ENCODE data around the gene TMEM208. TPM values are rescaled to one million over a fixed set of nuclear protein-coding genes. Genes with fewer than 3 reads are reported as not detected.

TMEM208 gene
- total and polyA plus RNA-seq, 2 of the 13 experiments (the other 11 are each of a cell fraction or from before 2014, with no cell fraction given) = 58.8 to 72.9 TPM

DNA sequence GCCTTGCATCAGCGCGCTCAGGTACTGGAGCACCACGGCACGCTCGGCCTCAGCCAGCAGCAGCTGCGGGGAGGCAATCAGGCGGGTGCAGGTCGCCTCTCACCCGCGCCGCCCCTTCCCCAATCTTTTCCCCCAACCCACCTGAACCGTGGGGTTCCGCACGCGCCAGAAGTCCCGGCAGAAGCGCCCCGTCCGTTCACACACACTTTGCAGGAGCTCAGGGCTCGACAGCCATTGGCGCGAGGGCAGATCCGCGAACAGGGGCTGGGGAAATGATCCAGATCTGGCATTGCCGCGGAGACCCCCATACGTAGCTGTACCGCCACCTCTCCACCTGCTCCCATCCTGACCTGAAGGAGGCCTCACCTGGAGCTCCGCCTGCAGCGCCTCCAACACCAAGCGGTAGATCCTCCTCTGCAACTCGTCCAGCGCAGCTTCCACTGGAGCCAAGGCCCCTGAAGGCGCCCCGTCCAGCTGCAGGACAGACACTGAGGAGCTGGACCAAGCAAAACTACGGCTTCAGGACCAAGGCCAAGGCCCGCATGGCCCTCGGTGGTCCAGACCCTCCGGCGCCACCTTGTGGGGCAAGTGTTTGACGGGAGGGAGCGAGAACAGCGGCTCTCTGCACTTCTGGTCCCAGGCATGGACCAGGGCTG is 41.8 kb upstream of the TMEM208 start (continued):
- TF ChIP-seq, protein P1, sequence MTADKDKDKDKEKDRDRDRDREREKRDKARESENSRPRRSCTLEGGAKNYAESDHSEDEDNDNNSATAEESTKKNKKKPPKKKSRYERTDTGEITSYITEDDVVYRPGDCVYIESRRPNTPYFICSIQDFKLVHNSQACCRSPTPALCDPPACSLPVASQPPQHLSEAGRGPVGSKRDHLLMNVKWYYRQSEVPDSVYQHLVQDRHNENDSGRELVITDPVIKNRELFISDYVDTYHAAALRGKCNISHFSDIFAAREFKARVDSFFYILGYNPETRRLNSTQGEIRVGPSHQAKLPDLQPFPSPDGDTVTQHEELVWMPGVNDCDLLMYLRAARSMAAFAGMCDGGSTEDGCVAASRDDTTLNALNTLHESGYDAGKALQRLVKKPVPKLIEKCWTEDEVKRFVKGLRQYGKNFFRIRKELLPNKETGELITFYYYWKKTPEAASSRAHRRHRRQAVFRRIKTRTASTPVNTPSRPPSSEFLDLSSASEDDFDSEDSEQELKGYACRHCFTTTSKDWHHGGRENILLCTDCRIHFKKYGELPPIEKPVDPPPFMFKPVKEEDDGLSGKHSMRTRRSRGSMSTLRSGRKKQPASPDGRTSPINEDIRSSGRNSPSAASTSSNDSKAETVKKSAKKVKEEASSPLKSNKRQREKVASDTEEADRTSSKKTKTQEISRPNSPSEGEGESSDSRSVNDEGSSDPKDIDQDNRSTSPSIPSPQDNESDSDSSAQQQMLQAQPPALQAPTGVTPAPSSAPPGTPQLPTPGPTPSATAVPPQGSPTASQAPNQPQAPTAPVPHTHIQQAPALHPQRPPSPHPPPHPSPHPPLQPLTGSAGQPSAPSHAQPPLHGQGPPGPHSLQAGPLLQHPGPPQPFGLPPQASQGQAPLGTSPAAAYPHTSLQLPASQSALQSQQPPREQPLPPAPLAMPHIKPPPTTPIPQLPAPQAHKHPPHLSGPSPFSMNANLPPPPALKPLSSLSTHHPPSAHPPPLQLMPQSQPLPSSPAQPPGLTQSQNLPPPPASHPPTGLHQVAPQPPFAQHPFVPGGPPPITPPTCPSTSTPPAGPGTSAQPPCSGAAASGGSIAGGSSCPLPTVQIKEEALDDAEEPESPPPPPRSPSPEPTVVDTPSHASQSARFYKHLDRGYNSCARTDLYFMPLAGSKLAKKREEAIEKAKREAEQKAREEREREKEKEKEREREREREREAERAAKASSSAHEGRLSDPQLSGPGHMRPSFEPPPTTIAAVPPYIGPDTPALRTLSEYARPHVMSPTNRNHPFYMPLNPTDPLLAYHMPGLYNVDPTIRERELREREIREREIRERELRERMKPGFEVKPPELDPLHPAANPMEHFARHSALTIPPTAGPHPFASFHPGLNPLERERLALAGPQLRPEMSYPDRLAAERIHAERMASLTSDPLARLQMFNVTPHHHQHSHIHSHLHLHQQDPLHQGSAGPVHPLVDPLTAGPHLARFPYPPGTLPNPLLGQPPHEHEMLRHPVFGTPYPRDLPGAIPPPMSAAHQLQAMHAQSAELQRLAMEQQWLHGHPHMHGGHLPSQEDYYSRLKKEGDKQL (CRISPR knock-in tag; IDR thresholded peaks at IDR 0.05; ENCODE audit: low read depth) = 0 out of 2 replicates have a peak, but pooled peaks have one; percentile 26
- TF ChIP-seq, protein P2, sequence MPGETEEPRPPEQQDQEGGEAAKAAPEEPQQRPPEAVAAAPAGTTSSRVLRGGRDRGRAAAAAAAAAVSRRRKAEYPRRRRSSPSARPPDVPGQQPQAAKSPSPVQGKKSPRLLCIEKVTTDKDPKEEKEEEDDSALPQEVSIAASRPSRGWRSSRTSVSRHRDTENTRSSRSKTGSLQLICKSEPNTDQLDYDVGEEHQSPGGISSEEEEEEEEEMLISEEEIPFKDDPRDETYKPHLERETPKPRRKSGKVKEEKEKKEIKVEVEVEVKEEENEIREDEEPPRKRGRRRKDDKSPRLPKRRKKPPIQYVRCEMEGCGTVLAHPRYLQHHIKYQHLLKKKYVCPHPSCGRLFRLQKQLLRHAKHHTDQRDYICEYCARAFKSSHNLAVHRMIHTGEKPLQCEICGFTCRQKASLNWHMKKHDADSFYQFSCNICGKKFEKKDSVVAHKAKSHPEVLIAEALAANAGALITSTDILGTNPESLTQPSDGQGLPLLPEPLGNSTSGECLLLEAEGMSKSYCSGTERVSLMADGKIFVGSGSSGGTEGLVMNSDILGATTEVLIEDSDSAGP (CRISPR knock-in tag; IDR thresholded peaks at IDR 0.05; ENCODE audit: borderline replicate concordance) = peak; percentile 87
- TF ChIP-seq, protein P3, sequence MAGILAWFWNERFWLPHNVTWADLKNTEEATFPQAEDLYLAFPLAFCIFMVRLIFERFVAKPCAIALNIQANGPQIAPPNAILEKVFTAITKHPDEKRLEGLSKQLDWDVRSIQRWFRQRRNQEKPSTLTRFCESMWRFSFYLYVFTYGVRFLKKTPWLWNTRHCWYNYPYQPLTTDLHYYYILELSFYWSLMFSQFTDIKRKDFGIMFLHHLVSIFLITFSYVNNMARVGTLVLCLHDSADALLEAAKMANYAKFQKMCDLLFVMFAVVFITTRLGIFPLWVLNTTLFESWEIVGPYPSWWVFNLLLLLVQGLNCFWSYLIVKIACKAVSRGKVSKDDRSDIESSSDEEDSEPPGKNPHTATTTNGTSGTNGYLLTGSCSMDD (CRISPR knock-in tag; IDR thresholded peaks at IDR 0.05) = peak; percentile 45; the same call in 1 of the 2 replicates
- TF ChIP-seq ZNF12 (CRISPR knock-in tag; IDR thresholded peaks at IDR 0.05) = peak; percentile 86
- TF ChIP-seq NR2F1 (CRISPR knock-in tag; IDR thresholded peaks at IDR 0.05) = 0 out of 4 replicates have a peak, but pooled peaks of 1 of the 2 experiments have one; percentile 64
- TF ChIP-seq ZNF614 (CRISPR knock-in tag; IDR thresholded peaks at IDR 0.05; ENCODE audit: borderline replicate concordance) = peak; percentile 99
- TF ChIP-seq, protein P4, sequence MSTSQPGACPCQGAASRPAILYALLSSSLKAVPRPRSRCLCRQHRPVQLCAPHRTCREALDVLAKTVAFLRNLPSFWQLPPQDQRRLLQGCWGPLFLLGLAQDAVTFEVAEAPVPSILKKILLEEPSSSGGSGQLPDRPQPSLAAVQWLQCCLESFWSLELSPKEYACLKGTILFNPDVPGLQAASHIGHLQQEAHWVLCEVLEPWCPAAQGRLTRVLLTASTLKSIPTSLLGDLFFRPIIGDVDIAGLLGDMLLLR (CRISPR knock-in tag; IDR thresholded peaks at IDR 0.05) = peak; percentile 98
- TF ChIP-seq ZSCAN29 (CRISPR knock-in tag; conservative IDR thresholded peaks at IDR 0.05) = no peak; the same call in 1 of the 2 replicates
- no peak; the same call in 1 of the 2 replicates for TF ChIP-seq ZNF709 (CRISPR knock-in tag; IDR thresholded peaks at IDR 0.05)
- TF ChIP-seq, protein P5, sequence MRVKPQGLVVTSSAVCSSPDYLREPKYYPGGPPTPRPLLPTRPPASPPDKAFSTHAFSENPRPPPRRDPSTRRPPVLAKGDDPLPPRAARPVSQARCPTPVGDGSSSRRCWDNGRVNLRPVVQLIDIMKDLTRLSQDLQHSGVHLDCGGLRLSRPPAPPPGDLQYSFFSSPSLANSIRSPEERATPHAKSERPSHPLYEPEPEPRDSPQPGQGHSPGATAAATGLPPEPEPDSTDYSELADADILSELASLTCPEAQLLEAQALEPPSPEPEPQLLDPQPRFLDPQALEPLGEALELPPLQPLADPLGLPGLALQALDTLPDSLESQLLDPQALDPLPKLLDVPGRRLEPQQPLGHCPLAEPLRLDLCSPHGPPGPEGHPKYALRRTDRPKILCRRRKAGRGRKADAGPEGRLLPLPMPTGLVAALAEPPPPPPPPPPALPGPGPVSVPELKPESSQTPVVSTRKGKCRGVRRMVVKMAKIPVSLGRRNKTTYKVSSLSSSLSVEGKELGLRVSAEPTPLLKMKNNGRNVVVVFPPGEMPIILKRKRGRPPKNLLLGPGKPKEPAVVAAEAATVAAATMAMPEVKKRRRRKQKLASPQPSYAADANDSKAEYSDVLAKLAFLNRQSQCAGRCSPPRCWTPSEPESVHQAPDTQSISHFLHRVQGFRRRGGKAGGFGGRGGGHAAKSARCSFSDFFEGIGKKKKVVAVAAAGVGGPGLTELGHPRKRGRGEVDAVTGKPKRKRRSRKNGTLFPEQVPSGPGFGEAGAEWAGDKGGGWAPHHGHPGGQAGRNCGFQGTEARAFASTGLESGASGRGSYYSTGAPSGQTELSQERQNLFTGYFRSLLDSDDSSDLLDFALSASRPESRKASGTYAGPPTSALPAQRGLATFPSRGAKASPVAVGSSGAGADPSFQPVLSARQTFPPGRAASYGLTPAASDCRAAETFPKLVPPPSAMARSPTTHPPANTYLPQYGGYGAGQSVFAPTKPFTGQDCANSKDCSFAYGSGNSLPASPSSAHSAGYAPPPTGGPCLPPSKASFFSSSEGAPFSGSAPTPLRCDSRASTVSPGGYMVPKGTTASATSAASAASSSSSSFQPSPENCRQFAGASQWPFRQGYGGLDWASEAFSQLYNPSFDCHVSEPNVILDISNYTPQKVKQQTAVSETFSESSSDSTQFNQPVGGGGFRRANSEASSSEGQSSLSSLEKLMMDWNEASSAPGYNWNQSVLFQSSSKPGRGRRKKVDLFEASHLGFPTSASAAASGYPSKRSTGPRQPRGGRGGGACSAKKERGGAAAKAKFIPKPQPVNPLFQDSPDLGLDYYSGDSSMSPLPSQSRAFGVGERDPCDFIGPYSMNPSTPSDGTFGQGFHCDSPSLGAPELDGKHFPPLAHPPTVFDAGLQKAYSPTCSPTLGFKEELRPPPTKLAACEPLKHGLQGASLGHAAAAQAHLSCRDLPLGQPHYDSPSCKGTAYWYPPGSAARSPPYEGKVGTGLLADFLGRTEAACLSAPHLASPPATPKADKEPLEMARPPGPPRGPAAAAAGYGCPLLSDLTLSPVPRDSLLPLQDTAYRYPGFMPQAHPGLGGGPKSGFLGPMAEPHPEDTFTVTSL (CRISPR knock-in tag; IDR thresholded peaks at IDR 0.05; ENCODE audit: borderline replicate concordance) = 0 out of 2 replicates have a peak, but pooled peaks have one; percentile 31
- TF ChIP-seq FLYWCH1 (CRISPR knock-in tag; IDR thresholded peaks at IDR 0.05) = peak; percentile 69; the same call in 1 of the 2 replicates
- TF ChIP-seq ZNF446 (CRISPR knock-in tag; IDR thresholded peaks at IDR 0.05) = no peak
- peak; percentile 90 for TF ChIP-seq TAF15 (IDR thresholded peaks at IDR 0.05; ENCODE audit: low read depth, low read length, poor library complexity, severe bottlenecking)

Measured in HepG2 (cell line).